ENCODE measurements around the gene HSPBP1.

- TF ChIP-seq GATA2 (IDR thresholded peaks at IDR 0.05; ENCODE audit: low read depth, low read length) (peak; percentile 79), GATA3 (IDR thresholded peaks at IDR 0.05; ENCODE audit: low read depth, low read length) (no peak)
These were observed 63.3 kb downstream of the HSPBP1 start for GRCh38 chr19:55216461-55217198.

Data from SH-SY5Y (cell line).